Measurements from ENCODE around the gene C10orf53. TPM values are rescaled to one million over a fixed set of nuclear protein-coding genes. Genes with fewer than 3 reads are reported as not detected.

Gene C10orf53
- total RNA-seq, 1 experiment from 2014 or later = not detected

GRCh38 chr10:49735848-49736563, 56.6 kb downstream of the C10orf53 start:
- Mint-ChIP-seq H3K27me3 (ENCODE audit: insufficient read depth, unreplicated experiment) (no peaks in the 10 kb centered on the region), H3K27ac (ENCODE audit: unreplicated experiment) (peak overlapping the region; percentile 79), H3K4me3 (ENCODE audit: unreplicated experiment) (no peak overlapping the region), H3K9me3 (ENCODE audit: unreplicated experiment) (no peaks in the 10 kb centered on the region), H3K36me3 (ENCODE audit: insufficient read depth, unreplicated experiment) (peaks cover 6% of the 10 kb centered on the region), H3K4me1 (ENCODE audit: low read depth, unreplicated experiment) (peaks cover 30% of the 10 kb centered on the region)
- Histone ChIP-seq H3K36me3 (ENCODE audit: control insufficient read depth, insufficient read depth, low read length) (0 out of 2 replicates have a peak, but pooled peaks cover 3% of the 10 kb centered on the region), H3K4me3 (ENCODE audit: low read depth, low read length) (no peak overlapping the region), H3K9me3 (no peaks in the 10 kb centered on the region), H3K27me3 (replicated peaks; ENCODE audit: control insufficient read depth, insufficient read depth, low read length) (no peaks in the 10 kb centered on the region), H3K4me1 (peaks cover 23% of the 10 kb centered on the region)
- ChIA-PET CTCF (no interaction called here), POLR2A (no interaction called here)
- no peak for TF ChIP-seq CTCF (IDR thresholded peaks at IDR 0.05; ENCODE audit: insufficient read depth in 1 of 2, low read depth in 1 of 2, low read length in 1 of 2, severe bottlenecking in 1 of 2, unreplicated experiment in 1 of 2)
- BruUV-seq (replicated peaks) = no TSS peak
- intact Hi-C loops (cut with micrococcal nuclease; ENCODE audit: unreplicated experiment) = loop anchor here (2.0 kb wide), 2 partner anchors 27 to 29 kb away; partner anchors contain the start of gene OGDHL
- DNase-seq = no peak

DNA sequence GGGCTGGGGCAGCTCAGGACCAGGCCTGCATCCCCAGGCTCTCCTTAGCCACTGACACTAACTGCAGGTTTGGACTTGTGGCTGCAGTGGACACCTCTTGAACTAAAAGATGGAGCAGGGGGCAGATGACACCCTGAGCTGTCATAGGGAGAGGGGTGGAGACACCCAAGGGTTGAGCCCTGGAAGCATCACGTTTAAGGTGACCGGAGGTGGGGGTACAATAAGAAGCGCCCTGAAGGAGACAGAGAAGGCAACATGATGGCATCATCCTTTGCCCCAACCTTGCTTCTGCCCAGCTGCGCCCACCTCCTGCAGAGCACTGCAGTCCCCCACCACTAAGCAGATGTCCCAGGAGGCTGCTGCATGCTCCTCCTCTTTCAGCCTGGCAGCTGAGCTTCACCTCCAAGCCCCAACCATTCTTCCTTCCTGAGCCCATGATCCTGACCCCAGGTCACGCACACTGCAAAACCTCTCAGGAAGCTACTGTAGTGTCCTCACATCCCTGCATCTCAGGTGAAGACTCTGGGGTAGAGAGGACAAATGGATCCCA, 57.2 kb downstream of the C10orf53 start:
- no peaks in the 10 kb centered on the region for H3K27me3 Mint-ChIP-seq (ENCODE audit: insufficient read depth, unreplicated experiment)
- ChIA-PET POLR2A (no interaction called here), CTCF (no interaction called here)
- peaks cover 2% of the 10 kb centered on the region for H3K9me3 Mint-ChIP-seq (ENCODE audit: unreplicated experiment)
- no peak overlapping the region for H3K4me3 Mint-ChIP-seq (ENCODE audit: unreplicated experiment)
- intact Hi-C loops (cut with micrococcal nuclease; ENCODE audit: unreplicated experiment) = no loop called here
- Histone ChIP-seq H3K4me1 (peaks cover 23% of the 10 kb centered on the region), H3K27me3 (replicated peaks; ENCODE audit: control insufficient read depth, insufficient read depth, low read length) (no peaks in the 10 kb centered on the region), H3K4me3 (ENCODE audit: low read depth, low read length) (no peak overlapping the region), H3K36me3 (ENCODE audit: control insufficient read depth, insufficient read depth, low read length) (0 out of 2 replicates have a peak, but pooled peaks cover 3% of the 10 kb centered on the region), H3K9me3 (no peaks in the 10 kb centered on the region)
- H3K4me1 Mint-ChIP-seq (ENCODE audit: low read depth, unreplicated experiment) = peaks cover 30% of the 10 kb centered on the region
- DNase-seq = no peak
- TF ChIP-seq CTCF (IDR thresholded peaks at IDR 0.05; ENCODE audit: insufficient read depth in 1 of 2, low read depth in 1 of 2, low read length in 1 of 2, severe bottlenecking in 1 of 2, unreplicated experiment in 1 of 2) = no peak
- H3K36me3 Mint-ChIP-seq (ENCODE audit: insufficient read depth, unreplicated experiment) = peaks cover 6% of the 10 kb centered on the region
- H3K27ac Mint-ChIP-seq (ENCODE audit: unreplicated experiment) = peak overlapping the region; percentile 79
- no TSS peak for BruUV-seq (replicated peaks)

GRCh38 chr10:49737474-49738201, 58.2 kb downstream of the C10orf53 start:
- no peak overlapping the region for H3K27ac Mint-ChIP-seq (ENCODE audit: unreplicated experiment)
- ChIA-PET POLR2A (no interaction called here), CTCF (no interaction called here)
- intact Hi-C loops (cut with micrococcal nuclease; ENCODE audit: unreplicated experiment) = no loop called here
- no peak overlapping the region for H3K4me3 Mint-ChIP-seq (ENCODE audit: unreplicated experiment)
- Histone ChIP-seq H3K4me1 (peaks cover 23% of the 10 kb centered on the region), H3K4me3 (ENCODE audit: low read depth, low read length) (no peak overlapping the region), H3K9me3 (no peaks in the 10 kb centered on the region), H3K27me3 (replicated peaks; ENCODE audit: control insufficient read depth, insufficient read depth, low read length) (no peaks in the 10 kb centered on the region), H3K36me3 (ENCODE audit: control insufficient read depth, insufficient read depth, low read length) (0 out of 2 replicates have a peak, but pooled peaks cover 3% of the 10 kb centered on the region)
- no peak for DNase-seq
- BruUV-seq (replicated peaks) = no TSS peak
- TF ChIP-seq CTCF (IDR thresholded peaks at IDR 0.05; ENCODE audit: insufficient read depth in 1 of 2, low read depth in 1 of 2, low read length in 1 of 2, severe bottlenecking in 1 of 2, unreplicated experiment in 1 of 2) = no peak
- peaks cover 30% of the 10 kb centered on the region for H3K4me1 Mint-ChIP-seq (ENCODE audit: low read depth, unreplicated experiment)
- H3K9me3 Mint-ChIP-seq (ENCODE audit: unreplicated experiment) = peaks cover 12% of the 10 kb centered on the region
- H3K36me3 Mint-ChIP-seq (ENCODE audit: insufficient read depth, unreplicated experiment) = peaks cover 6% of the 10 kb centered on the region
- H3K27me3 Mint-ChIP-seq (ENCODE audit: insufficient read depth, unreplicated experiment) = no peaks in the 10 kb centered on the region

All from Caco-2 (cell line).